ENCODE data around the gene RHOV.

DNA sequence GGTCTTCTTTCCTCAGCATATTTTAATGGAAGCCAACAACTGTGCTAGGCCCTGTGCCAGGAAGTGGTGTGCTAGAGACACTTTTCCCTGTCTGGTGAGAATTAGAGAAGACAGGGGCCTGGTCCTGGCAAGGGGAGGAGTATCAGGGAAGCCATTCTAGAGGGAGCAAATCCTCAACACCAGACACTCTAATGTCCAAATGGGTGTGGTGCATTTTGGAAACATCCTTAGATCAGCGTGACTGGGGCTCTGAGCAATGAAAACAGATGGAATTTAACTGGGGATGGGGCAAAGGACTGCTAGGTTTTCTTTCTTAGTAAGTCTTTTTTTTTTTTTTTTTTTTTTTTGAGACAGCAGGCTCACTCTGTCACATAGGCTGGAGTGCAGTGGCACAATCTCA is 12.6 kb upstream of the RHOV start:
- no peak for TF ChIP-seq POLR2A (IDR thresholded peaks at IDR 0.05)
- TF ChIP-seq, protein P1, sequence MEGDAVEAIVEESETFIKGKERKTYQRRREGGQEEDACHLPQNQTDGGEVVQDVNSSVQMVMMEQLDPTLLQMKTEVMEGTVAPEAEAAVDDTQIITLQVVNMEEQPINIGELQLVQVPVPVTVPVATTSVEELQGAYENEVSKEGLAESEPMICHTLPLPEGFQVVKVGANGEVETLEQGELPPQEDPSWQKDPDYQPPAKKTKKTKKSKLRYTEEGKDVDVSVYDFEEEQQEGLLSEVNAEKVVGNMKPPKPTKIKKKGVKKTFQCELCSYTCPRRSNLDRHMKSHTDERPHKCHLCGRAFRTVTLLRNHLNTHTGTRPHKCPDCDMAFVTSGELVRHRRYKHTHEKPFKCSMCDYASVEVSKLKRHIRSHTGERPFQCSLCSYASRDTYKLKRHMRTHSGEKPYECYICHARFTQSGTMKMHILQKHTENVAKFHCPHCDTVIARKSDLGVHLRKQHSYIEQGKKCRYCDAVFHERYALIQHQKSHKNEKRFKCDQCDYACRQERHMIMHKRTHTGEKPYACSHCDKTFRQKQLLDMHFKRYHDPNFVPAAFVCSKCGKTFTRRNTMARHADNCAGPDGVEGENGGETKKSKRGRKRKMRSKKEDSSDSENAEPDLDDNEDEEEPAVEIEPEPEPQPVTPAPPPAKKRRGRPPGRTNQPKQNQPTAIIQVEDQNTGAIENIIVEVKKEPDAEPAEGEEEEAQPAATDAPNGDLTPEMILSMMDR (IDR thresholded peaks at IDR 0.05): no peak

Data from stomach (tissue), 4 donors.